CD4-positive, alpha-beta T cell (primary cell): Measurements from ENCODE around the gene HDLBP. TPM values are rescaled to one million over a fixed set of nuclear protein-coding genes. Genes with fewer than 3 reads are reported as not detected.
A peak's percentile ranks its signal among the peaks of the same experiment; 100 is the strongest.

Source experiments
- ATAC-seq: fragments of 200-7000 bp; cut with Tn5 transposase; one replicate; pipeline ENCODE4 v1.10.0; 2022; ENCODE audit warnings: mild to moderate bottlenecking; ENCODE audit not compliant: poor library complexity
- CTCF ChIA-PET: fragments of 350-600 bp; sonication (Branson Sonifier 250); formaldehyde crosslinking; loops from one replicate; lab custom pipeline; 2021; ENCODE audit warnings: antibody characterized with exemption, inconsistent platforms; lab: Charles Lee
- POLR2A ChIA-PET: fragments of 350-600 bp; sonication (Branson Sonifier 250); formaldehyde crosslinking; loops from one replicate; lab custom pipeline; 2021; ENCODE audit warnings: antibody characterized with exemption, inconsistent platforms; lab: Charles Lee
- DNase-seq, 14 experiments: peaks; one replicate each; pipeline ENCODE4 v3.0.0-alpha.2; 2013 to 2020; ENCODE audit warnings: mixed read lengths in 2 of 14
- H3K27ac ChIP-seq, 2 donors: one replicate each; pipeline versions ENCODE4 v1.5.1 to v1.7.0; 2013; ENCODE audit warnings: low read length in 2 of 2, low read depth in 1 of 2, mild to moderate bottlenecking in 1 of 2
- H3K27me3 ChIP-seq, 2 experiments: 1 replicate in 1 of 2; 2 replicates in 1 of 2; pipeline versions ENCODE4 v1.6.1 to v1.7.0; 2013; ENCODE audit warnings: low read length in 2 of 2, control low read depth in 1 of 2, mild to moderate bottlenecking in 1 of 2, moderate library complexity in 1 of 2; ENCODE audit not compliant: insufficient read depth in 2 of 2, control insufficient read depth in 1 of 2
- H3K36me3 ChIP-seq: one replicate; pipeline ENCODE4 v1.6.1; 2013; ENCODE audit warnings: low read length, control low read depth; ENCODE audit not compliant: insufficient read depth
- H3K4me1 ChIP-seq: one replicate; pipeline ENCODE4 v1.6.1; 2013; ENCODE audit warnings: low read length, control low read depth; ENCODE audit not compliant: insufficient read depth
- H3K4me3 ChIP-seq: one replicate; pipeline ENCODE4 v1.5.1; 2013; ENCODE audit warnings: mild to moderate bottlenecking, low read length, moderate library complexity
- H3K9me3 ChIP-seq, 2 experiments: 1 replicate in 1 of 2; 2 replicates in 1 of 2; pipeline versions ENCODE4 v1.6.1 to v1.7.0; 2013; ENCODE audit warnings: low read length in 2 of 2, mild to moderate bottlenecking in 2 of 2, control low read depth in 1 of 2, moderate library complexity in 1 of 2; ENCODE audit not compliant: control insufficient read depth in 1 of 2, insufficient read depth in 1 of 2
- H3K27ac Mint-ChIP-seq: one replicate; pipeline ENCODE4 v1.8.0; 2020; ENCODE audit warnings: mixed read lengths
- H3K27me3 Mint-ChIP-seq: one replicate; pipeline ENCODE4 v1.8.0; 2021; ENCODE audit warnings: mixed read lengths
- H3K36me3 Mint-ChIP-seq: one replicate; pipeline ENCODE4 v1.8.0; 2021; ENCODE audit warnings: low read depth, mixed read lengths
- H3K4me1 Mint-ChIP-seq: one replicate; pipeline ENCODE4 v1.8.0; 2021; ENCODE audit warnings: low read depth, mixed read lengths
- H3K4me3 Mint-ChIP-seq: one replicate; pipeline ENCODE4 v1.8.0; 2020; ENCODE audit warnings: mild to moderate bottlenecking, mixed read lengths
- H3K9me3 Mint-ChIP-seq: one replicate; pipeline ENCODE4 v1.8.0; 2020; ENCODE audit warnings: mixed read lengths
- CTCF ChIP-seq: fragments of 200-600 bp; IDR thresholded peaks from one replicate; pipeline ENCODE4 v1.8.0; 2022; ENCODE audit warnings: antibody characterized with exemption, mild to moderate bottlenecking
- intact Hi-C, 2 experiments: fragments of 100-400 bp; cut with DNase I in 1 of 2; cut with micrococcal nuclease in 1 of 2; formaldehyde crosslinking; loops; one replicate each; pipeline versions ENCODE4 v1.15.1 to v1.9.0; 2023 to 2025; cut with DNase I, micrococcal nuclease
- total RNA-seq, 174 experiments: library from RNA in 2 of 174; stranded (reverse) in 2 of 174; gene quantifications; one replicate each; pipeline ENCODE4 v1.2.3 and lab custom pipeline; 2021 to 2026

The HDLBP gene
- total RNA-seq, 2 experiments from 2014 or later = 82.0 to 97.9 TPM

DNA sequence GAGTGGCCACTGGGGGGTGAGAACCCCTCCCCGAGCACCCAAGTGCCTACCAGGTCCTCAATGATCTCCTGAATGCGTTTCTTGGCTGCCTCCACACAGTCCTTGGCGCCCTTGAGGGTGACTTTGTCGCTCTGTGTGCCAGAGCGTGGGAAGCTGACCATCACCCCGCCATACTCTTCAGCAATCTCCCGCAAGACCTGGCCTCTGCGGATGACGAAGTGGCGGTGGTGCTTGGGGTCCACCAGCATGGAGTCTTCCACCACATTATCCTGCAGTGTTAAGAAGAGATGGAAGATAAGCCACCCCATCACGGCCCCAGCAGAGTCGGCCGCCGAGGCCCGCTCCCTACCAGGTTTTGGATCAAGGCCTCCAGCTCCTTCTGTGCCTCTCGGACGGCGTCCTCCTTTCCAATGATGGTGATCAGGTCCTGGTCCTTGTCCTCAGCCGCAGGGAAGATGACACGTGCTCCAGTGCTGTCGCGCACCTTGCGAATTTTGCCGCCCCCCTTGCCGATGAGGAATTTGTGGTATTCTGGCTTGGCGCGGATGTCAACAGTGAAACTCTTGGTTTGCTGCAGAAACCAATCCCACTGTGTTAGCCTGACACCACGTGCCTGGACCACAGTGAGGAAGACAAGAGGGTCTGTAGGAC lies 75.8 kb downstream of the HDLBP start:
- Histone ChIP-seq H3K9me3 (no peaks in the 10 kb centered on the region), H3K27ac (no peak overlapping the region), H3K4me1 (no peaks in the 10 kb centered on the region), H3K4me3 (no peak overlapping the region), H3K27me3 (no peaks in the 10 kb centered on the region), H3K36me3 (peaks cover 97% of the 10 kb centered on the region)
- DNase-seq (peak in 1 of 14 experiments; percentile 29), ATAC-seq (no peak)
- peaks cover 99% of the 10 kb centered on the region for H3K36me3 Mint-ChIP-seq
- no peaks in the 10 kb centered on the region for H3K9me3 Mint-ChIP-seq
- H3K4me1 Mint-ChIP-seq = no peaks in the 10 kb centered on the region
- POLR2A ChIA-PET = no interaction called here
- no peak for TF ChIP-seq CTCF
- H3K4me3 Mint-ChIP-seq = no peak overlapping the region
- CTCF ChIA-PET = no interaction called here
- intact Hi-C loops = no loop called here
- no peak overlapping the region for H3K27ac Mint-ChIP-seq
- no peaks in the 10 kb centered on the region for H3K27me3 Mint-ChIP-seq

GRCh38 chr2:241238693-241239198 lies 76.7 kb downstream of the HDLBP start:
- Histone ChIP-seq H3K36me3 (peaks cover 97% of the 10 kb centered on the region), H3K4me3 (no peak overlapping the region), H3K27ac (no peak overlapping the region), H3K27me3 (no peaks in the 10 kb centered on the region), H3K4me1 (no peaks in the 10 kb centered on the region), H3K9me3 (no peaks in the 10 kb centered on the region)
- no peak for TF ChIP-seq CTCF
- POLR2A ChIA-PET = no interaction called here
- no peak for ATAC-seq
- no peak overlapping the region for H3K27ac Mint-ChIP-seq
- no peaks in the 10 kb centered on the region for H3K9me3 Mint-ChIP-seq
- H3K27me3 Mint-ChIP-seq = no peaks in the 10 kb centered on the region
- no peak overlapping the region for H3K4me3 Mint-ChIP-seq
- intact Hi-C loops = no loop called here
- CTCF ChIA-PET = no interaction called here
- H3K36me3 Mint-ChIP-seq = peaks cover 99% of the 10 kb centered on the region
- no peaks in the 10 kb centered on the region for H3K4me1 Mint-ChIP-seq
- peak in 1 of 14 experiments; percentile 5 for DNase-seq

DNA sequence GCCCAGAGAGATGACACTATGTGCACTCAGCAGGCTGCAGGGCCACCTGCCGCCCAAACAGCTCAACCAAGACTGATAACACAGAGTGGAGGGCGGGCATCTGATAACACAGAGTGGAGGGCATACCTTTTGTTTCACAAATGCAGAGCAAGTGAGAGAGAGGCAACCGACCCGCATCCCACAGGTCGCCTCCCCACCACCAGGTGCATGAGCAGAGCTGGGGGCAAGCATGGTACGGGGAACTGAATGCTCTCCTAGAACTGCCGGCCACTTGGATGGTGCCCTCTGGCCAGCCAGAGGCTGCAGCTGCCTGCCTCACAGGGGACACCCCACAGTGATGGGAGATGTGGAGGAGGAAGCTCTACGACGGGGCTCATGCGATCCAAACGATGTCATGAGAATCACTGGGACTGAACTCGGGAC lies 77.5 kb downstream of the HDLBP start:
- Mint-ChIP-seq H3K36me3 (peaks cover 99% of the 10 kb centered on the region), H3K27ac (no peak overlapping the region), H3K27me3 (no peaks in the 10 kb centered on the region), H3K4me3 (no peak overlapping the region), H3K9me3 (no peaks in the 10 kb centered on the region), H3K4me1 (no peaks in the 10 kb centered on the region)
- Histone ChIP-seq H3K4me3 (no peak overlapping the region), H3K27me3 (no peaks in the 10 kb centered on the region), H3K9me3 (no peaks in the 10 kb centered on the region), H3K36me3 (peaks cover 97% of the 10 kb centered on the region), H3K27ac (no peak overlapping the region), H3K4me1 (no peaks in the 10 kb centered on the region)
- CTCF ChIA-PET = no interaction called here
- intact Hi-C loops = no loop called here
- ATAC-seq = no peak
- DNase-seq = no peak
- TF ChIP-seq CTCF = no peak
- POLR2A ChIA-PET = no interaction called here
